Left cardiac atrium (tissue), 4 donors: Measurements from ENCODE around the gene NPC1. TPM values are rescaled to one million over a fixed set of nuclear protein-coding genes. Genes with fewer than 3 reads are reported as not detected.
"Not testable (repeated sequence)": the region's sequence is repeated elsewhere in the genome, so short reads cannot be mapped to it uniquely, and the experiment has no call there.

Experiments used
- ATAC-seq, 2 donors: fragments of 200-7000 bp; cut with Tn5 transposase; one replicate each; pipeline ENCODE4 v1.9.1; 2020; ENCODE audit warnings: mild to moderate bottlenecking in 2 of 2, moderate library complexity in 2 of 2
- DNase-seq: peaks from one replicate; pipeline ENCODE4 v3.0.0-alpha.2; 2020
- intact Hi-C, 2 donors: fragments of 100-400 bp; cut with DNase I; formaldehyde crosslinking; loops; one replicate each; pipeline versions ENCODE4 v1.14.1 to v1.15.1; 2022 to 2023
- total RNA-seq, 2 donors: library from RNA; stranded (reverse); fragmentation: NEBNext Ultra II Directional; extraction: Animal tissue kit (Norgen Biotek cat#: 25700); gene quantifications; one replicate each; pipeline ENCODE4 v1.2.1, GENCODE V29; 2021
- donor health status: DM: no; HTN: yes; CAD: no.
- donor health status: DM: no; HTN: yes; CAD: no; lungs with severe emphysema.
- donor health status: DM: yes; HTN: yes; CAD: no.
- donor health status: Dilated cardiomyopathy.

The NPC1 gene
- total RNA-seq, 2 donors from 2014 or later, result 17.1 to 29.7 TPM

GRCh38 chr18:23510923-23511322, 75.4 kb downstream of the NPC1 start:
- intact Hi-C loops, ATAC-seq, DNase-seq: not testable (repeated sequence)

GRCh38 chr18:23506393-23506792, 79.9 kb downstream of the NPC1 start:
- intact Hi-C loops, result loop anchor here in 1 of 2 donors (5.0 kb wide), 1 partner anchor 61 kb away; no protein-coding TSS in a partner anchor
- ATAC-seq (no peak), DNase-seq (no peak)

GRCh38 chr18:23504720-23505119, 81.6 kb downstream of the NPC1 start:
- intact Hi-C loops, result loop anchor here in 1 of 2 donors (5.0 kb wide), 2 partner anchors 63 to 83 kb away; partner anchors contain the start of gene NPC1
- DNase-seq, result no peak
- no peak for ATAC-seq

- intact Hi-C loops, result loop anchor here in 1 of 2 donors (5.0 kb wide), 1 partner anchor 83 kb away; the partner anchor contains the start of gene NPC1
- DNase-seq, result no peak
- no peak for ATAC-seq
Observed at GRCh38 chr18:23503963-23504344, 82.4 kb downstream of the NPC1 start.

GRCh38 chr18:23503038-23503962, 83.0 kb downstream of the NPC1 start, which contains the start of gene RMC1:
RMC1 (plus strand) TSS chr18:23503511; CDS start chr18:23503619, 108 bp downstream.
- peak; percentile 98 for DNase-seq
- intact Hi-C loops, result loop anchor here in 1 of 2 donors (5.0 kb wide), 1 partner anchor 84 kb away; the partner anchor contains the start of gene NPC1
- ATAC-seq, result peak; percentile 98

- ATAC-seq (no peak), DNase-seq (no peak)
- intact Hi-C loops, result loop anchor here in 1 of 2 donors (5.0 kb wide), 1 partner anchor 85 kb away; the partner anchor contains the start of gene NPC1
Observed at GRCh38 chr18:23502516-23503037, 83.7 kb downstream of the NPC1 start.

GRCh38 chr18:23501626-23502025, 84.7 kb downstream of the NPC1 start:
- DNase-seq, result no peak
- ATAC-seq, result no peak
- intact Hi-C loops, result loop anchor here in 1 of 2 donors (5.0 kb wide), 1 partner anchor 86 kb away; the partner anchor contains the start of gene NPC1

GRCh38 chr18:23499291-23499781, 87.0 kb downstream of the NPC1 start:
- no peak for DNase-seq
- no peak for ATAC-seq
- intact Hi-C loops, result loop anchor here in 1 of 2 donors (5.0 kb wide), 1 partner anchor 42 kb away; no protein-coding TSS in a partner anchor

GRCh38 chr18:23498877-23499276, 87.4 kb downstream of the NPC1 start:
- DNase-seq (peak; percentile 72), ATAC-seq (no peak)
- intact Hi-C loops, result loop anchor here in 1 of 2 donors (5.0 kb wide), 1 partner anchor 42 kb away; no protein-coding TSS in a partner anchor

GRCh38 chr18:23498117-23498516, 88.2 kb downstream of the NPC1 start:
- intact Hi-C loops, result loop anchor here in 1 of 2 donors (5.0 kb wide), 1 partner anchor 41 kb away; no protein-coding TSS in a partner anchor
- DNase-seq (no peak), ATAC-seq (no peak)

- intact Hi-C loops, result loop anchor here in 1 of 2 donors (5.0 kb wide), 1 partner anchor 39 kb away; no protein-coding TSS in a partner anchor
- ATAC-seq (peak; percentile 83 to 91), DNase-seq (peak; percentile 46)
Observed at GRCh38 chr18:23495723-23496440, 90.4 kb downstream of the NPC1 start.

GRCh38 chr18:23494992-23495391, 91.3 kb downstream of the NPC1 start:
- no peak for DNase-seq
- intact Hi-C loops, result loop anchor here in 1 of 2 donors (5.0 kb wide), 1 partner anchor 38 kb away; no protein-coding TSS in a partner anchor
- ATAC-seq, result no peak

GRCh38 chr18:23493654-23494053, 92.7 kb downstream of the NPC1 start:
- no peak for ATAC-seq

GRCh38 chr18:23489586-23489985, 96.7 kb downstream of the NPC1 start:
- DNase-seq, intact Hi-C loops: not testable (repeated sequence)
- peak in 1 of 2 donors; percentile 41 for ATAC-seq

More at GRCh38 chr18:23493654-23494053, 92.7 kb downstream of the NPC1 start:
- intact Hi-C loops, result no loop called here
- no peak for DNase-seq

- intact Hi-C loops, result no loop called here
- DNase-seq (no peak), ATAC-seq (peak in 1 of 2 donors; percentile 42)
Observed at GRCh38 chr18:23487738-23488570, 98.4 kb downstream of the NPC1 start.

GRCh38 chr18:23485386-23485785, 100.9 kb downstream of the NPC1 start:
- DNase-seq (no peak), ATAC-seq (no peak)
- intact Hi-C loops, result no loop called here

- DNase-seq, result no peak
- intact Hi-C loops, result no loop called here
- no peak for ATAC-seq
Observed at GRCh38 chr18:23484561-23485182, 101.6 kb downstream of the NPC1 start.
